GM12878 (cell line): ENCODE data around the gene CRYBB1. TPM values are rescaled to one million over a fixed set of nuclear protein-coding genes. Genes with fewer than 3 reads are reported as not detected.

Source experiments
- ATAC-seq: fragments of 200-7000 bp; cut with Tn5 transposase; 3 replicates; pipeline ENCODE4 v1.9.1; 2020; ENCODE audit warnings: mild to moderate bottlenecking, moderate library complexity
- BruUV-seq: library from RNA; stranded (reverse); fragments of 400-500 nt; replicated peaks from 2 replicates; lab custom pipeline; 2021; lab: Mats Ljungman, UMichigan
- CTCF ChIA-PET: fragments of 300-600 bp; sonication (Branson Sonifier 250); formaldehyde crosslinking; extraction: SDS; loops from one replicate; lab custom pipeline; 2021; ENCODE audit warnings: inconsistent platforms; lab: Yijun Ruan, JAX
- POLR2A ChIA-PET: fragments of 350-600 bp; formaldehyde crosslinking; extraction: SDS; loops from one replicate; lab custom pipeline; 2021; ENCODE audit warnings: inconsistent platforms; lab: Charles Lee
- RAD21 ChIA-PET: fragments of 300-600 bp; sonication (Branson Sonifier 250); formaldehyde crosslinking; loops from one replicate; lab custom pipeline; 2023; ENCODE audit warnings: antibody characterized with exemption; ENCODE audit not compliant: unreplicated experiment; lab: Charles Lee
- SMC1A ChIA-PET: fragments of 300-600 bp; sonication (Branson Sonifier 250); formaldehyde crosslinking; loops from one replicate; lab custom pipeline; 2023; ENCODE audit not compliant: unreplicated experiment, uncharacterized antibody; lab: Charles Lee
- DNase-seq: peaks from one replicate; pipeline ENCODE4 v3.0.0-alpha.2; 2011; ENCODE audit warnings: low read depth, low spot score
- FAIRE-seq: peaks from 3 replicates; lab custom pipeline; 2011; peaks lifted over from hg19 to GRCh38; lab: Jason Lieb, UNC
- H2AFZ ChIP-seq: 2 replicates; pipeline ENCODE4 v1.6.0; 2011; ENCODE audit warnings: low read depth, low read length, control low read depth; ENCODE audit not compliant: control insufficient read depth
- H3K27ac ChIP-seq: 2 replicates; pipeline ENCODE4 v1.5.1; 2011; ENCODE audit warnings: control low read depth; ENCODE audit not compliant: control insufficient read depth, insufficient read depth
- H3K27me3 ChIP-seq, 2 experiments: replicated peaks in 1 of 2; 2 replicates each; pipeline versions ENCODE4 v1.6.0 to v1.6.1; 2011; ENCODE audit warnings: low read length in 1 of 2; ENCODE audit not compliant: control insufficient read depth in 2 of 2, insufficient read depth in 2 of 2
- H3K36me3 ChIP-seq, 2 experiments: 2 replicates each; pipeline ENCODE4 v1.5.1; 2011; ENCODE audit warnings: low read length in 1 of 2; ENCODE audit not compliant: control insufficient read depth in 2 of 2, insufficient read depth in 2 of 2
- H3K4me1 ChIP-seq: 2 replicates; pipeline ENCODE4 v1.6.1; 2011; ENCODE audit warnings: mild to moderate bottlenecking, low read length, moderate library complexity, mixed read lengths; ENCODE audit not compliant: control insufficient read depth, insufficient read depth
- H3K4me2 ChIP-seq: 2 replicates; pipeline ENCODE4 v1.6.0; 2011; ENCODE audit warnings: control low read depth; ENCODE audit not compliant: control insufficient read depth, insufficient read depth
- H3K4me3 ChIP-seq: fragments of 200-600 bp; sonication (generic); 2 replicates; pipeline ENCODE4 v1.5.1; 2016
- H3K79me2 ChIP-seq: 2 replicates; pipeline ENCODE4 v1.6.0; 2011; ENCODE audit warnings: low read length; ENCODE audit not compliant: control insufficient read depth, insufficient read depth
- H3K9ac ChIP-seq: 2 replicates; pipeline ENCODE4 v1.8.0; 2011; ENCODE audit warnings: low read length, control low read depth, mixed read lengths; ENCODE audit not compliant: control insufficient read depth, insufficient read depth
- H3K9me3 ChIP-seq: replicated peaks from 3 replicates; pipeline ENCODE4 v1.5.1; 2011; ENCODE audit warnings: mild to moderate bottlenecking, low read length; ENCODE audit not compliant: control insufficient read depth, insufficient read depth
- H4K20me1 ChIP-seq: 2 replicates; pipeline ENCODE4 v1.6.0; 2011; ENCODE audit not compliant: control insufficient read depth, insufficient read depth
- BHLHE40 ChIP-seq, 2 experiments: fragments of 450-650 bp in 1 of 2; IDR thresholded peaks; 2 replicates each; pipeline ENCODE4 v1.6.1; 2011 to 2017; ENCODE audit warnings: low read depth in 2 of 2, borderline replicate concordance in 1 of 2, improper control_type of control experiment in 1 of 2, low read length in 1 of 2, mild to moderate bottlenecking in 1 of 2
- BRCA1 ChIP-seq: IDR thresholded peaks from 2 replicates; pipeline ENCODE4 v1.6.1; 2011; ENCODE audit warnings: low read depth, low read length, improper control_type of control experiment
- ESRRA ChIP-seq: IDR thresholded peaks from 2 replicates; pipeline ENCODE4 v1.6.1; 2012; ENCODE audit warnings: mild to moderate bottlenecking, low read length, improper control_type of control experiment
- HDAC2 ChIP-seq: fragments of 200-600 bp; sonication (generic); IDR thresholded peaks from 2 replicates; pipeline ENCODE4 v1.6.1; 2017
- IKZF2 ChIP-seq, 2 experiments: fragments of 450-650 bp; IDR thresholded peaks; 2 replicates each; pipeline ENCODE4 v1.6.1; 2017; ENCODE audit warnings: mild to moderate bottlenecking in 2 of 2, moderate library complexity in 2 of 2
- MXI1 ChIP-seq: fragments of 150-350 bp; IDR thresholded peaks from 2 replicates; pipeline ENCODE4 v1.6.1; 2011; ENCODE audit warnings: low read depth, mild to moderate bottlenecking, inconsistent platforms, low read length, improper control_type of control experiment
- POLR2A ChIP-seq: IDR thresholded peaks from 2 replicates; pipeline ENCODE4 v1.6.1; 2011; ENCODE audit warnings: low read depth, mild to moderate bottlenecking, low read length
- SMAD1 ChIP-seq: fragments of 450-650 bp; IDR thresholded peaks from 2 replicates; pipeline ENCODE4 v1.6.1; 2018; ENCODE audit warnings: mild to moderate bottlenecking, low read depth; ENCODE audit not compliant: partially characterized antibody
- WGBS: methylation state at CpG from one replicate; pipeline ENCODE4 v1.1.6; 2016; ENCODE audit warnings: low lambda C conversion rate; ENCODE audit not compliant: insufficient replicate concordance, insufficient coverage; ENCODE audit errors: missing lambda C conversion rate; 5-methylcytosine and 5-hydroxymethylcytosine counted together
- in situ Hi-C: fragments of 300-500 bp; cut with MboI; formaldehyde crosslinking; loops from 9 replicates; pipeline ENCODE4 v1.14.3; 2018; ENCODE audit warnings: mixed read lengths
- intact Hi-C: fragments of 100-400 bp; cut with micrococcal nuclease; formaldehyde crosslinking; loops from one replicate; pipeline ENCODE4 v1.14.2; 2022; ENCODE audit not compliant: unreplicated experiment
- polyA plus RNA-seq, 11 experiments: library from polyadenylated mRNA; depleted of rRNA in 4 of 11; unstranded in 6 of 11; stranded (reverse) in 5 of 11; fragments of >200 nt; fragmentation: Nextera tagmentation in 4 of 11; fragmentation: Illumina TruSeq in 1 of 11; extraction: Ambion mirVana in 4 of 11; extraction: Trizol in 1 of 11; gene quantifications; 1 replicate in 1 of 11; 2 replicates in 10 of 11; pipeline versions ENCODE4 v1.2.1 to v1.2.3, GENCODE V29; 2011 to 2016; ENCODE audit warnings: inconsistent platforms in 2 of 11, missing spikeins in 2 of 11, low read depth in 1 of 11
- total RNA-seq, 4 experiments: library from RNA; depleted of rRNA in 3 of 4; stranded (reverse); fragments of >200 nt in 3 of 4; fragmentation: Illumina TruSeq in 1 of 4; extraction: Trizol in 1 of 4; gene quantifications; 2 replicates each; pipeline versions ENCODE4 v1.2.1 to v1.2.3, GENCODE V29; 2013 to 2021

Gene CRYBB1
- total and polyA plus RNA-seq, 10 of the 15 experiments (the other 5 are each of a cell fraction or from before 2014, with no cell fraction given) = 0.09 to 0.64 (median 0.23) TPM; not detected in 5

- ChIA-PET SMC1A (interaction anchor here (0.7 to 2.6 kb wide), 8 partner anchors 14 to 180 kb away, joined by 3 to 20 read pairs (median 4); partner anchors contain the start of genes HPS4, SRRD and TPST2), CTCF (interaction anchor here (0.6 to 1.5 kb wide), 7 partner anchors 8 to 63 kb away, joined by 3 to 5 read pairs (median 3); no protein-coding TSS in a partner anchor), POLR2A (interaction anchor here (0.6 to 5.7 kb wide), 6 partner anchors 10 to 34 kb away, joined by 3 to 62 read pairs (median 4); partner anchors contain the start of gene TPST2), RAD21 (interaction anchor here (1.0 to 1.7 kb wide), 4 partner anchors 19 to 98 kb away, joined by 3 to 7 read pairs (median 4); no protein-coding TSS in a partner anchor)
- Histone ChIP-seq H3K27ac (peak overlapping the region; percentile 94), H4K20me1 (no peaks in the 10 kb centered on the region), H3K4me1 (peaks cover 32% of the 10 kb centered on the region), H3K9me3 (no peaks in the 10 kb centered on the region), H3K36me3 (no peaks in the 10 kb centered on the region), H3K79me2 (no peaks in the 10 kb centered on the region), H3K27me3 (no peaks in the 10 kb centered on the region), H2AFZ (no peak overlapping the region), H3K9ac (peak overlapping the region; percentile 36; the same call in 1 of the 2 replicates), H3K4me2 (peak overlapping the region; percentile 98), H3K4me3 (no peak overlapping the region)
- BruUV-seq = no TSS peak
- TF ChIP-seq IKZF2 (IDR thresholded peaks at IDR 0.05) (no peak), BRCA1 (no peak), HDAC2 (no peak), MXI1 (no peak), POLR2A (no peak), SMAD1 (no peak), BHLHE40 (IDR thresholded peaks at IDR 0.05; ENCODE audit: borderline replicate concordance in 1 of 2, low read depth in 2 of 2, low read length in 1 of 2) (no peak), ESRRA (no peak)
- in situ Hi-C loops (no loop called here), intact Hi-C loops (loop anchor here (2.0 kb wide), 1 partner anchor 20 kb away; the partner anchor contains the start of gene TPST2)
- DNase-seq = no peak
- FAIRE-seq = peak; percentile 38
- WGBS = 14% methylated on average over 2 of the region's 2 CpGs
- ATAC-seq = peak; percentile 51
Observed at GRCh38 chr22:26610996-26611395, 6.8 kb downstream of the CRYBB1 start.
